NCI-H1436 treated with DMSO at 0.1 percent for 48 hours (cell line): ENCODE data around the gene RAB9B.
"Not testable (repeated sequence)": the region's sequence is repeated elsewhere in the genome, so short reads cannot be mapped to it uniquely, and the experiment has no call there.

Source experiments
- DNase-seq: peaks from one replicate; lab custom pipeline; 2025; lab: John Stamatoyannopoulos, UW

The RAB9B gene

DNA sequence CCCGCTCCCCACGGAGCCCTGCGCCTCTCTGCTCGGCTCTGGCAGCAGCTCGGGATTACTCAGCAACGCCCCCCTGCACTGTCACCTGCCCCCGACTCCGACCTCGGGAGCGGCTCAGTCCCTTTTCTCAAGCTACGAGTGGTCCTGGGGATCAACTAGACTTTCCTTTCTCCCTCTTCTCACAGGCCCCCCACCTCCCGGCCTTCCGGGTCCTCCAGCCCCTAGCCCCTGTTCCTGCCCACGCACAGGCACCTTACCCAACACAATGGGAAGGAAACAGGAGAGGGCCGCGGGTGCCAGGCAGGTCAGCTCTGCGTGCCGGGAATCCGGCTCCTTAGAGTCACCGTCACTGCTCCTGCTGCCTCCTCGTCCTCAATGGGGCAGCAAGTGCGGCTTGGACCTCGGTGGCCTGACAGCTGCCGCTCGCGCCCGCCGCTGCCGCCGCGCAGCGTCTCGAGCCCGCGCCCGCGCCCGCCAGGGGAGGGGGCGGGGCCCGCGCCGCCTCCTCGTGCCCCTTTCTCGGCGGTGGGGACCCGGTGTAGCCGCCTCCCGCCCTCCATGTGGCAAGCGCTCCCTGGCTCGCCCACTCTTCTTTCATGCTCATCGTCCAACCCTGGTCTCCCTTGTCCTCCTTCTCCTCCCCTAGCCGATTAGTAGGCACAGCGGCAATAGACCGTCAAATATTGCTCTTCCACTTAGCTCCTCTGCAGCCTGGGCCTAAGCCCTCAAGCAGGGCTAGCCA is at the start of gene RAB9B:
Gene RAB9B, minus strand, starts transcription at position 455 of the 742 bp plus-strand sequence. CDS start 6,473 bp downstream, outside the sequence.
- peak; percentile 5 for DNase-seq

GRCh38 chrX:103879339-103879738 is 47.3 kb upstream of the RAB9B start:
- no peak for DNase-seq

- DNase-seq: no peak
Observed at GRCh38 chrX:103878466-103879122, 46.5 kb upstream of the RAB9B start.

DNA sequence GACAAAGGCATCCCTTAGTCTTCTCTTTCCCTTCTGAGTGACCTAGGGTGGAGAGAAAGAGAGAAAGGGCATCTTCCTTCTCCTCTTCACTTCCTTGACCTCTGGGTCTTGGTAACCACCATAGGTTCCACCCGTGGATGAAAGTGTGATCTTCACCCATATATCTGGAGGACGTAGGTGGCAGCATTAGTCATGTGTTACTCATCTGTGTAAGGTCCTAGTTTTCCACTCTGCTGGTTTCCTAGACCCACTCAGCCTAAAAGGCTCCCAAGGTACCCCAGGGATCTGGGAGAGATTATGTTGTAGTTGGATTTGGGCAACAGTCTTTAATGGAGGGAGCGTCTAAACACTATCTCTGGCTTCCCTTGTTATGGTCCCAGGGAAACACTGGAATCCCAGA is 45.5 kb upstream of the RAB9B start:
- no peak for DNase-seq

- DNase-seq: no peak
Observed at GRCh38 chrX:103864886-103865534, 33.0 kb upstream of the RAB9B start.

- DNase-seq: no peak
Observed at GRCh38 chrX:103864149-103864548, 32.1 kb upstream of the RAB9B start.

GRCh38 chrX:103861200-103861599 is 29.1 kb upstream of the RAB9B start:
- DNase-seq: no peak

- DNase-seq: no peak
Observed at GRCh38 chrX:103849558-103849957, 17.5 kb upstream of the RAB9B start.

DNA sequence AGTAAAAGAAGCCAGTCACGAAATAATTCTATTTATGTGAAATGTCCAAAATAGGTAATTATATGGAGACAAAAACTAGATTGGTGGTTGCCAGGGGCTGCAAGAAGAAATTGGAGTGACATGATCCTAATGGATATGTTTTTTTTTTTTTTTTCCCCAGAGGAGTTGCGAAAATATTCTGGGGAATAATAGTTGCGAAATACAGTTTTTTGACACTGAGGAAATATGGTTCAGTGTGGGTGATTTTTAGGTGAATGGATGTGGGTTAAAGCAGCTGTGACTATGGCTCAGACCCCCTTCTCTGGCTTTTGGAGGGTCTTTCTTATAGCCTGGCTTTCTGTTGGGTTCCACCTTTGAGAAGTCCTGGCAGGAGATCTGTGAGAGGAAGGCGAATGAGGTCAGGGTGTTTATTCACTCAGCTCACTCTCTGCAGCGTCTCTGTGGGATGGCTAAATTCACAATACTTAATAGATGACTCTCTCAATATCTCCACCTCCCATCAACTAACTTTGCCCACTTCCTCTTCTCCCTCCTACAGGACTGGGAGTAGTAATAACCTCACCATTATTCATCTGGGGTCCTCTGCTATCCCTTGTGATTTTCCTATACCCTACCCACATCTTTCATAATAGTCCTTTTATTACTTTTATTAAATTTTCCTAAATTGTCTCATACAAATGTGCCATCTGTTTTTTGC is 15.3 kb upstream of the RAB9B start:
- no peak for DNase-seq

GRCh38 chrX:103846386-103846785 is 14.3 kb upstream of the RAB9B start:
- no peak for DNase-seq

DNA sequence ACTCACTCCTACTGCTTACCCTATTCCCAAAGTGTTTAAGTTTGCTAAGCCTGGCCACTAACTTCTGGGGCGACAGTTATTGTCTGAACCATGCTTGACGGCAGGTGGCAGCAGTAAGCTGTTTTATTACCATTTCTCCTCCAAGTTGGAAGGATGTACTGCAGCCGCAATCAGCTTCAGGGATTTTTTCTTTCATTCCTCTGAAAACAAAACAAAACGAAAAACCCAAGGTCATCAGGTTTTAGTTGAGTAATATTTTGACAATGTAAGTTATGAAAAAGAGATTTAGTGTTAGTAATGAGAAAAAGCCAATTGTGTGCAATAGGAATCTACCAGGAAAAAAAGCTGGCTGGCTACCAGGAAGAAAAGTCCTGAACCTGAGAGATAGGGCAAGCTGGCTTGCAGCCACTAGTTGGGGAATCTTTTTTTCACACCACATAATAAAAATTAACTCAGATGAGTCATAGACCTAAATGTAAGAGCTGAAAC is 13.2 kb upstream of the RAB9B start:
- no peak for DNase-seq

GRCh38 chrX:103839404-103839803 is 7.3 kb upstream of the RAB9B start:
- no peak for DNase-seq

DNA sequence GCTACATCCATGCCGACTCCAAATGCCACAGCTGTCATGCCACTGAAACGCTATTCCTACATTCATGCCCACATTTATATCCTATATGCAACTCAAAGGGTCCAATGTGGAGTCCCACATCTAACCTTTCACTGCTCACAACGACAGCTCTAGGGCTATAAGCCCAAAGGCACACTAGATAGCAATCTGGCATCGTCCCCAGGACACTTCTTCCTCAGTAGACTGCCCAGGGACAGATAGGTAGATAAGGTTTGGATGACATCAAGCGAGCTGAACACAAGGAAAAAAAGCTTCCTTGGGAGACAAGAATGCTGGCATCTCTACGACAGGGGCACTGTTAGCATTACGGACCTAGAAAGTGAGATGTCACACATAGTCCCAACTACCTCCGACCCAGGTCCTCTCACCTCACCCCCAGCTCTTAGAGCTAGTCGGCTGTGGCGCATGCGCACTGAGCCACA is 685 bp downstream of the RAB9B start:
- no peak for DNase-seq

DNA sequence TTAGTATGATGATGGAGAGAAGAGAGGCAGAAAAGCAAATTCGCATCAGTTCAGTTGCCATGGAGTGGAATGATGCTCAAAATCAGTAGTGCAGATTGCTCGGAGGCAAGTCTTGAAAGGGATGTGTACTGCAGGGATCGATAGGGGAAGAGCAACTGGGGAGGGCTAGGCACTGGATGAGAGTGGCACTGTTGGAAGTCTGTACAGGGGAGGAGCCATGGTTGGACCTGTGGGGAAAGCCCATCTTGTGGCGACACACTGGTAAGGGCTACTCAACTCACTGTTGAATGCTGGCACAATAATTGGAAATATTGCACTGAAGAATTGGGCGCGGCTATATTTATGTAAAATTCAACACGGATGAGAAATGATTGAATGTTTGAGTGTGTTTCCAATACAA is 1.2 kb downstream of the RAB9B start:
- no peak for DNase-seq

- DNase-seq: no peak
Observed at GRCh38 chrX:103828529-103828928, 3.5 kb downstream of the RAB9B start.

DNA sequence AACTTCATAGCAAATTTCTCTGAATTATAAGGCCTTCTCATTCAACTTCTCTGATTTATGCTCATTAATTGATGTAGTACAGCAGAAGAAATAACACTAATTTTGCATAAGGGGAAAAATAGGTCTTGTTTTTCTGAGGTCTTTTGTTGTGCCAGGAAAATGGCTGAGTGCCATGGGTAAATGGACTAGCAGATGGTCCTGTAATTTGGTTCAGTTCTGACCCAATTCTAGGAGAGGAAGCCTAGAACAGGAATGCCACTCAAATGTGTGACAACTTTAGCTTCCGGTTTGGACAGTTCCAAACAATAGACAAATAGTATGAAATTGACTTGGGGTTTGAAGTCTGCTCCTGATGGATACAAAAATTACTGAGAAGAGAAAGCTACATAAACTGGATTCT is 6.2 kb downstream of the RAB9B start:
- DNase-seq: no peak

- no peak for DNase-seq
Observed at GRCh38 chrX:103823591-103823990, 8.5 kb downstream of the RAB9B start.

- DNase-seq: not testable (repeated sequence)
Observed at GRCh38 chrX:103820802-103821201, 11.3 kb downstream of the RAB9B start.

DNA sequence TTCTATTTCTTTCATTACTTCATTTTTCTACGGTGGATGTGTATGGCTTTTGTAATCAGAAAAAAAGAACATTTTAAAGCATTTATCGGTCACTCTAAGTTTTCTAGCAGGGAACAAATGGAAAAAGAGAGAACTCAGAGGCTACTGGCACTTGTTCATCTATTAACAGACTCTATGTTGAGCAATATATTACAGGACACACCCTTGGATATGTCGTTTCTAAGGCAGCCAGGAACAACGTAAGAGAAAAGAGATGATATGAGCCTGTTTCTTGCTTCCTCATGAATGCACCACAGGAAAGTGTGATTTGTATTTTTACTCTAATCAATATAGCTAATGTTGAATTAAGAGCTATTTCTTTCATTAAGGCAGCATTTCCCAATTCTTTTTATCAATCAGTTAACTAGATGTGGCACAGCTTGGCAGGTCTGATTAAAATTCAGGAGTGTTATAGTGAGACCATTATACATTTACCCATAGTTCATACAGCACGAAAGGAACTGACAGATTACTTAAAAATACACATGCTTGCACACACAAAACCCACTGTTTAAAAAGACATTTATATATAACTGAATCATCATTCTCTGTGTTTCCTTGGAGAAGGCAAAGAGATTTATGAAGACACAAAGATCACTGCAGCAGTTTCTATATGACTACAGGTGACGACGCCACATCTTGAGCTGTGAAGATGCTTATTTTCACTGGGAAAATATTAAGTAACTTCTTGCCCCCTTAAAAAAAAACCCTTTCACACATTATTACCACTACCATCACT is 13.0 kb downstream of the RAB9B start:
- DNase-seq: no peak

- no peak for DNase-seq
Observed at GRCh38 chrX:103817502-103817901, 14.6 kb downstream of the RAB9B start.

GRCh38 chrX:103817101-103817500 is 15.0 kb downstream of the RAB9B start:
- DNase-seq: not testable (repeated sequence)
